HL-60/S4 treated with phorbol 12-myristate 13-acetate at 8.2 ng/mL for 4 days and 3 days (cell line): ENCODE data around the gene SPG11.
"Not testable (repeated sequence)": the region's sequence is repeated elsewhere in the genome, so short reads cannot be mapped to it uniquely, and the experiment has no call there.

Experiments
- in situ Hi-C: fragments of 300-500 bp; cut with MboI; formaldehyde crosslinking; loops from 2 replicates; pipeline ENCODE4 v1.15.0; 2022; ENCODE audit warnings: low sequenced_read_pairs

Gene SPG11

GRCh38 chr15:44636976-44637375, 26.5 kb downstream of the SPG11 start:
- in situ Hi-C loops: no loop called here

- in situ Hi-C loops: no loop called here
These were observed 29.9 kb downstream of the SPG11 start for GRCh38 chr15:44633603-44634002.

GRCh38 chr15:44625286-44625685, 38.2 kb downstream of the SPG11 start:
- in situ Hi-C loops: not testable (repeated sequence)

GRCh38 chr15:44623178-44623577, 40.3 kb downstream of the SPG11 start:
- in situ Hi-C loops: no loop called here

GRCh38 chr15:44620081-44620480, 43.4 kb downstream of the SPG11 start:
- in situ Hi-C loops: no loop called here

- in situ Hi-C loops: no loop called here
These were observed 46.5 kb downstream of the SPG11 start for GRCh38 chr15:44616974-44617373.

- in situ Hi-C loops: no loop called here
These were observed 56.7 kb downstream of the SPG11 start for GRCh38 chr15:44606740-44607139.

GRCh38 chr15:44603126-44603525, 60.3 kb downstream of the SPG11 start:
- in situ Hi-C loops: no loop called here

- in situ Hi-C loops: no loop called here
These were observed 64.6 kb downstream of the SPG11 start for GRCh38 chr15:44598892-44599291.

GRCh38 chr15:44598066-44598465, 65.4 kb downstream of the SPG11 start:
- in situ Hi-C loops: no loop called here

GRCh38 chr15:44596511-44597010, 66.9 kb downstream of the SPG11 start:
- in situ Hi-C loops: no loop called here

GRCh38 chr15:44595656-44596510, 67.6 kb downstream of the SPG11 start:
- in situ Hi-C loops: no loop called here

GRCh38 chr15:44595246-44595645, 68.2 kb downstream of the SPG11 start:
- in situ Hi-C loops: no loop called here

GRCh38 chr15:44593042-44593736, 70.3 kb downstream of the SPG11 start:
- in situ Hi-C loops: no loop called here

- in situ Hi-C loops: no loop called here
These were observed 72.1 kb downstream of the SPG11 start for GRCh38 chr15:44591326-44591725.

- in situ Hi-C loops: no loop called here
These were observed 74.9 kb downstream of the SPG11 start for GRCh38 chr15:44588541-44588940.

GRCh38 chr15:44585633-44586032, 77.8 kb downstream of the SPG11 start:
- in situ Hi-C loops: no loop called here

- in situ Hi-C loops: no loop called here
These were observed 79.2 kb downstream of the SPG11 start for GRCh38 chr15:44584162-44584749.

GRCh38 chr15:44580105-44580504, 83.4 kb downstream of the SPG11 start:
- in situ Hi-C loops: no loop called here

- in situ Hi-C loops: no loop called here
These were observed 88.7 kb downstream of the SPG11 start for GRCh38 chr15:44574734-44575133.

GRCh38 chr15:44573386-44573785, 90.1 kb downstream of the SPG11 start:
- in situ Hi-C loops: no loop called here

- in situ Hi-C loops: no loop called here
These were observed 93.1 kb downstream of the SPG11 start for GRCh38 chr15:44570361-44570760.
